ENCODE measurements around the gene PUS7.

- TF ChIP-seq CTCF (IDR thresholded peaks at IDR 0.05) (no peak), POLR2A (IDR thresholded peaks at IDR 0.05) (no peak)
Observed at GRCh38 chr7:105426606-105427146, 95.4 kb downstream of the PUS7 start.
